ENCODE measurements around the gene EXOC4.

GRCh38 chr7:133714654-133715053 lies 461.8 kb downstream of the EXOC4 start:
- TF ChIP-seq CTCF (IDR thresholded peaks at IDR 0.05) (no peak), POLR2A (IDR thresholded peaks at IDR 0.05) (no peak), EP300 (IDR thresholded peaks at IDR 0.05) (no peak)

Data from sigmoid colon (tissue), 4 donors.